Measurements from ENCODE around the gene FERMT3.

The FERMT3 gene

GRCh38 chr11:64220798-64221197, 14.3 kb downstream of the FERMT3 start:
- no peak for DNase-seq (ENCODE audit: low spot score)

DNA sequence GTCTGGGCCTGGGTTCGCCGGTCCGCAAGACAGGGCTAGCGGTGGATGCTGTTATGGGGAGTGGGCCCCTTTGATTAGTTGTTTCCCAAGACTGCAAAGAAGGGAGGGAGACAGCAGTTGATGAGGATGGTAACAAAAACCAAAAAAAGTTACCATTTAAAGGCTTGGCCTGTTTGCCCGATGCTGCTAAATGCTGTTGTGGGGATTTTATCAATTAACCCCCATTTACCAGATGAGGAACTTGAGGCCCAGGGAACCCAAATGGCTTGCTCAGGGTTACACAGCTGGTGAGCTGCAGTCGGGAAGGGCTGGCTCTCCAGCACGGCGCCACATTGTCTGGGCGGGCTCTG, 16.1 kb downstream of the FERMT3 start:
- no peak for DNase-seq (ENCODE audit: low spot score)

DNA sequence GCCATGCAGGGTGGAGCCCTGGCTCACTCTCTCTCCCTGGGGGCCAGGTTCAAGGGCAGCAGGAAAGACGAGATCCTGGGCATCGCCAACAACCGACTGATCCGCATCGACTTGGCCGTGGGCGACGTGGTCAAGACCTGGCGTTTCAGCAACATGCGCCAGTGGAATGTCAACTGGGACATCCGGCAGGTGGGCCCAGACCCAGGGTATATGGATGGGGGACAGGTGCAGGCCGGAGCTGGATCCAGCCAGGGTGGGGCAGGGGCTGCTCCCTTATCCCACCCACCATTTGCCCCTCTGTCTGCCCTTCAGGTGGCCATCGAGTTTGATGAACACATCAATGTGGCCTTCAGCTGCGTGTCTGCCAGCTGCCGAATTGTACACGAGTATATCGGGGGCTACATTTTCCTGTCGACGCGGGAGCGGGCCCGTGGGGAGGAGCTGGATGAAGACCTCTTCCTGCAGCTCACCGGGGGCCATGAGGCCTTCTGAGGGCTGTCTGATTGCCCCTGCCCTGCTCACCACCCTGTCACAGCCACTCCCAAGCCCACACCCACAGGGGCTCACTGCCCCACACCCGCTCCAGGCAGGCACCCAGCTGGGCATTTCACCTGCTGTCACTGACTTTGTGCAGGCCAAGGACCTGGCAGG, 16.6 kb downstream of the FERMT3 start:
- peak; percentile 23 for DNase-seq (ENCODE audit: low spot score)

DNA sequence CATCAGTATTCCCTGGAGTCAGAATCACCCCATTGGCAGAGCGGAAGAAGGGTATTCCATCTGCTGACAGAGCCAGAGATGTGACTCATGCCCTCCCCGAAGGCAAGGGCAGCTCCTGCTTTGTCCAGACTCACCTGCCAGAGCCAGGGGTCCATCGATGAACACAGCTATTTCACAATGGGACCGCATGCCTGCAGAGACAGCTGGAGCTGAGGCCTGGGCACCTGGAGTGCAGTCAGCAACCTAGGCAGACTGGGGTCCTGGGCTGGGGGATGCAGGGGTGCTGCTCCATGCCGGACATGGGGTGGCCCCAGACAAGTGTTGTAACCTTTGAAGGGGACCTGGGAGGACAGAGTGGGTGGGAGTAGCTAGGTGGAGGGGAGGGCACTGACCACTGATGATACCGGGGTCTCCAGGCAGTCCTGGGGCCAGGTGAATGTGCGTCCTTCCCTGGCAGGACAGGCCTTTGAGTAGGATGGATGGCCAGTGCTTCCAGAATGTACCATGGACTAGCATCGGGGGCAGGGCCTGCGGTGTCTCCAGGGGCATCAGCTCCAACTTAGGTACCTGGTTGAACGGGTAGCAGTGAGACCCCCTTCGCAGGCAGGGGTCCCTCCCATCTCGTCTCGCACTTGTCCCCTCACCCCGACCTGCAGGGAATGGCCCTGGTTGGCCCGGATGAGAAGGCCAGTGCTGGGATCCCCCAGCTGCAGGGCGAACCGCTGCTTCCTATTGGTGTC, 17.8 kb downstream of the FERMT3 start:
- no peak for DNase-seq (ENCODE audit: low spot score)

- DNase-seq (ENCODE audit: low spot score) = no peak
Measured at GRCh38 chr11:64224891-64225607, 18.5 kb downstream of the FERMT3 start.

GRCh38 chr11:64225608-64226506, 19.3 kb downstream of the FERMT3 start, which contains the start of the genes NUDT22 and TRPT1:
Gene NUDT22, plus strand, starts transcription at chr11:64226274. Its CDS starts 379 bp downstream, at chr11:64226653.
Gene TRPT1, minus strand, starts transcription at chr11:64226186. Its CDS starts 326 bp downstream, at chr11:64225860.
- peak; percentile 95 for DNase-seq (ENCODE audit: low spot score)

DNA sequence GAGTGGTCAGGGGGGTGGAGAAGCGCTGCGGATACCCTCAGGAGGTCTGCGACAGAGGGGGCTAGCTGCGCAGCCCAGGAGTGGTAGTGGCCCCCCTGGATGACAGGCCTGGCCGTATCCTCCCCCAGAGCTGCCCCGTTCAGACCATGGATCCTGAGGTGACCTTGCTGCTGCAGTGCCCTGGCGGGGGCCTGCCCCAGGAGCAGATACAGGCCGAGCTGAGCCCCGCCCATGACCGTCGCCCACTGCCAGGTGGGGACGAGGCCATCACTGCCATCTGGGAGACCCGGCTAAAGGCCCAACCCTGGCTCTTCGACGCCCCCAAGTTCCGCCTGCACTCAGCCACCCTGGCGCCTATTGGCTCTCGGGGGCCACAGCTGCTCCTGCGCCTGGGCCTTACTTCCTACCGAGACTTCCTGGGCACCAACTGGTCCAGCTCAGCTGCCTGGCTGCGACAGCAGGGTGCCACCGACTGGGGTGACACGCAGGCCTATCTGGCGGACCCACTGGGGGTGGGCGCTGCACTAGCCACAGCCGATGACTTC, 20.1 kb downstream of the FERMT3 start:
- no peak for DNase-seq (ENCODE audit: low spot score)

DNA sequence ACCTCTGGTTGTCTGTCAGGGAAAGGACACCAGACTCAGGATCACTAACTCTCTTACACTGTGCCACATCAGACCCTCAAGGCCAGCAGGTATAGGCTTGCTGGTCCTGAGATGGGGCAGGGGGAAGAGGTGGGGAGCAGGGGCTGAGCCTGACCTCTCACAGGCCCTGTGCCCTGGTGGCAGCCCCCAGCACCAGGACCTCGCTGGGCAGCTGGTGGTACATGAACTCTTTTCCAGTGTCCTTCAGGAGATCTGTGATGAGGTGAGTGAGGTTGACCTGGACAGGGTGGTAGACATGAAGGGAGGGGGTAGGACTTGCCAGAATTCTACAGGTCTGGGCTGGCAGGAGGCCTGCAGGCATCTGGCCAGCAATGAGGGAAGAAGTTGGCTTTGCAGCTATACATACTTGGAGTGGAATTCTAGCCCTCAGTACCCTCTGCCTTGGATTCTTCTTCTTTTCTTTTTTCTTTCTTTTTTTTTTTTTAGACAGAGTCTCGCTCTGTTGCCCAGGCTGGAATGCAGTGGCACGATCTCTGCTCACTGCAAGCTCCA, 21.0 kb downstream of the FERMT3 start:
- no peak for DNase-seq (ENCODE audit: low spot score)

DNA sequence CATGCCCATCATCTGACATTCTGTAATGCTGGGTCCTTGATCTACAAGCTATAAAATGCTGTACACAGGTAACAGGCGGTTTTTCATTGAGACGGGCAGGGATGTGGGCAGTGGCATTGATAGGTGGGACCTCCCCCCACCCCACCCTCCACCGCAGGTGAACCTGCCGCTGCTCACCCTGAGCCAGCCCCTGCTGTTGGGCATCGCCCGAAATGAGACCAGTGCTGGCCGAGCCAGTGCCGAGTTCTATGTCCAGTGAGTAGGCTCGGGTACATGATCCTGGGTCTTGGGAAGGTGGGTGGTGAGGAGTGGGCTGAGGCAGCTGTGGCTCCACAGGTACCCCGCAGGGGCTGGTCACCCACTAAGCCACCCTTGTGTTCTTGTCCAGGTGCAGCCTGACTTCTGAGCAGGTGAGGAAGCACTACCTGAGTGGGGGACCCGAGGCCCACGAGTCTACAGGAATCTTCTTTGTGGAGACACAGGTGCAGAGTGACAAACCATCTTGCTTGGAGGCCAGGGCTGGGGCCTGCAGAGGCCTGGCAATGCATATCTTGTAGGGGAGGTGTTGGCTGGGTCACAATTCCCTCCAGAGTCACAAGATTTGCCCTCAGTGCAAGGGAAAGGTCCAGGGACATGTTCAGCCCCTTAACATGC, 22.7 kb downstream of the FERMT3 start:
- no peak for DNase-seq (ENCODE audit: low spot score)

- DNase-seq (ENCODE audit: low spot score) = no peak
Measured at GRCh38 chr11:64229744-64230170, 23.2 kb downstream of the FERMT3 start.

DNA sequence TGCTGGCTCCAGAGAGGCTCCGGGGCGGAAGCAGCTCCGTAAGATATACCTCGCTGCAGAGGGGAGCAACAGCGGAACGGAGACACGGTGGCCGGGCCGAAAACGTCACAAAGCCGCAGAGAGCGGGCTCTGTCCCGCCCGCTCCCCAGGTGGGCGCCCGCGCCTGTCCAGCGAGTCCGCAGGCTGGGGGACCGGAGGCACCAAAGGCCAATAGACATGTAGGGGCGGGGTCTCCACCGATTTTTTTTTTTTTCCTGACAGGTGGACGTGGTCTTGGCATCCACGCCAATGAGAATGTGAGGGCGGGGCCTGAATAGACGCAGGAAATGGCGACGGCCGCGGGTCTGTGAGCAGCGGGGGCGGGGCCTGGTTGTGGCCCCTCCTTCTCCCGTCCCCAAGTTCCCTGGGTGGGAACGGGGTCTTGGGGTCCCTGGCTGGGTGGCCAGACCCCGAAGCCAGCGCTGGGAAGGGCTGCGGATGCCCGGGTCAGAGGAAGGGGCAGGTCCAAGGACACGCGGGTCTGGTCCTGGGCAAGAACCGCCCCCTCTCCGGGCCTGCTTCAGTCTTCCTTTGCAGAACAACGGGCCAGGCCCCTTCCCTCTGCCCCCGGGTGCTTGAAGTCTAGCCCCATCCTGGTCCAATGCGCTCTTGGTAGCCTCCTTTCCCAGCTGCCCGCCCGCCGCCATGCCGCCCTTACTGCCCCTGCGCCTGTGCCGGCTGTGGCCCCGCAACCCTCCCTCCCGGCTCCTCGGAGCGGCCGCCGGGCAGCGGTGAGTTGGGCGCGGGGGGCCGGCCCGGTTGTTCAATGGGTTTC, 23.9 kb downstream of the FERMT3 start, which contains the start of gene DNAJC4:
DNAJC4 (plus strand) TSS at position 378 of the 814 bp plus-strand sequence; CDS start at position 685, 307 bp downstream.
- peak; percentile 88 for DNase-seq (ENCODE audit: low spot score)

DNA sequence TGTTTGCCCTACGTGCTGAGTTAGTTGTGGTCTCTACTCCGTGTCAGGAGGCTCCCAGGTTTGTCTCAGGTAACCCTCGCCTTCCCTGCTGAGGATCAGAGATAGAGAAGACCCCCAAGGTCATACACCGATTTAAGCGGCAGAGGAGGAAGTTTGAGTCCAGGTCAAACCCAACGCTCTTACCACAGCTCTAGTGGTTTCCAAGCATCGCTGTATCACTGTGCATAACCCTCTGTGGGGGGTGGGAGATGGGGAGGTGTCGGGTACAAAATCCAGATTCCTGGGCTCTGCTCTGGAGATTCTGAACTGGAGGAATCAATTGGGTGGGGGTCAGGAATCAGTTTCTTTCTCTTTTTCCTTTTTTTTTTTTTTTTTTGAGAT, 24.5 kb downstream of the FERMT3 start:
- no peak for DNase-seq (ENCODE audit: low spot score)

GRCh38 chr11:64231546-64231945, 25.0 kb downstream of the FERMT3 start:
- no peak for DNase-seq (ENCODE audit: low spot score)

DNA sequence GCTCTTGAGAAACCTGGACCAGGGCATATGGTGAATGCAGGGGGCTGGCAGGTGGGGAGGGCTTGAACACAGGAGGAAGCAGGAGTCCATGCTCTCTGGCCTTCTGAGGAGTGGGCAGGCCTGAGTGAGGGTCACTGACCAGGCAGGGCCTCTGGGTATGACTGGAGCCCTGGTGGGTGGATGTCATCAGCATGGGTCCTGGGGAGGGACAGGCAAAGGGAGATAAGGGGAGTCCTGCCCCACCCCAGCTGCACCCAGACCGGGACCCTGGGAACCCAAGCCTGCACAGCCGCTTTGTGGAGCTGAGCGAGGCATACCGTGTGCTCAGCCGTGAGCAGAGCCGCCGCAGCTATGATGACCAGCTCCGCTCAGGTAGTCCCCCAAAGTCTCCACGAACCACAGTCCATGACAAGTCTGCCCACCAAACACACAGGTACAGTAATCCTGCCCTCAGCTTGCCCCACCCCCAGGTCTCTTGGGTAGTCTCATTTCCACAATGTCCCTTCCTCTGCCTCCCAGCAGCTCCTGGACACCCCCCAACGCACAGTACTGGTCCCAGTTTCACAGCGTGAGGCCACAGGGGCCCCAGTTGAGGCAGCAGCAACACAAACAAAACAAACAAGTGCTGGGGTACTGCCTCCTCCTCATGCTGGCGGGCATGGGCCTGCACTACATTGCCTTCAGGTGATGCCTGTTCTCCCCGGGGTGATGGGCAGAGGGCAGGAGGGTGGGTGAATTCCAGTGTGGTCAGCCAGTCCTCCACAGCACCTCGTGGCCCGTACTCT, 25.9 kb downstream of the FERMT3 start:
- no peak for DNase-seq (ENCODE audit: low spot score)

GRCh38 chr11:64232967-64233315, 26.4 kb downstream of the FERMT3 start:
- DNase-seq (ENCODE audit: low spot score) = no peak

- peak; percentile 85 for DNase-seq (ENCODE audit: low spot score)
Measured at GRCh38 chr11:64233913-64234586, 27.5 kb downstream of the FERMT3 start, which contains the start of gene VEGFB. Gene VEGFB, plus strand, starts transcription at chr11:64234584. Its CDS starts 250 bp downstream, at chr11:64234834.

- peak; percentile 80 for DNase-seq (ENCODE audit: low spot score)
Measured at GRCh38 chr11:64234647-64235379, 28.3 kb downstream of the FERMT3 start.

Data from D341Med (cell line).